HG02759 (cell line): ENCODE data around the gene PPP1R15A.
"Not testable (repeated sequence)": the region's sequence is repeated elsewhere in the genome, so short reads cannot be mapped to it uniquely, and the experiment has no call there.

Source experiments
- ATAC-seq: cut with Tn5 transposase; IDR thresholded peaks from one replicate; pipeline ENCODE4 v1.9.1; 2021; ENCODE audit warnings: mild to moderate bottlenecking, moderate library complexity; ENCODE audit not compliant: unreplicated experiment

Gene PPP1R15A

GRCh38 chr19:48879025-48879637 is 6.9 kb downstream of the PPP1R15A start:
- ATAC-seq, result no peak

DNA sequence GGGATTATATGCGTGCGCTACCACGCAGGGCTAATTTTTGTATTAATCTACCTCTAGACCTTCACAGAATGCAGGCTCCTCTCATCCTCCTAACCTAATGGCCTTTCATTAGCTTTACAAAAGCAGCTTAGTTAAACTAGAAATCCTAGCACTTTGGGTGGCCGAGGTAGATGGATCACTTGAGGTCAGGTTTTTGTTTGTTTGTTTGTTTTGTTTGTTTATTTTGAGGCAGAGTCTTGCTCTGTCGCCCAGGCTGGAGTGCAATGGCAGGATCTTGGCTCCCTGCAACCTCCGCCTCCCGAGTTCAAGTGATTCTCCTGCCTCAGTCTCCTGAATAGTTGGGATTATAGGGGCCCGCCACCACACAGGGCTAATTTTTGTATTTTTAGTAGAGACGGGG is 7.5 kb downstream of the PPP1R15A start:
- ATAC-seq, result not testable (repeated sequence)

- ATAC-seq, result no peak
Measured at GRCh38 chr19:48881741-48882657, 9.8 kb downstream of the PPP1R15A start.

- ATAC-seq, result no peak
Measured at GRCh38 chr19:48883726-48884125, 11.5 kb downstream of the PPP1R15A start.

GRCh38 chr19:48887861-48888612 is 15.8 kb downstream of the PPP1R15A start:
- no peak for ATAC-seq

- not testable (repeated sequence) for ATAC-seq
Measured at GRCh38 chr19:48889496-48889895, 17.3 kb downstream of the PPP1R15A start.

GRCh38 chr19:48890551-48890950 is 18.3 kb downstream of the PPP1R15A start:
- no peak for ATAC-seq

DNA sequence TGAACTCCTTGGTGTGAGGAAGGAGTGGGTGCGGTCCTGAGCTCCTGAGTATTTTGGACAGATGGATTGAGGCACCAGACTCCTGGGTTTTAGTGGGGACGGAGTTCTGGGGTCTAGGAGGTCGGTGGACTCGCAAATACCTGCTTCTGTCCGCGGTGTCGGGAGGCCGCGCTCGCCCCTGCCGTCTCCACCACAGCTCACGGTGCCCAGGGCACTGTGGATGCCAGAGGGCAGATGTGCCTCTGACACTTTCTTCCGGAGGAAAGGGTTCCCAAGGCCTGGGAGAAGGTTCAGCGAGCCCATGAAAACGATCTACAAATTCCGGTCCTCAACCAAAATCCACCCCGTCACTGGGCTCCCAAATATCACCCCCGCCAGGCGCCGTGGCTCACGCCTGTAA is 23.0 kb downstream of the PPP1R15A start:
- ATAC-seq, result no peak

DNA sequence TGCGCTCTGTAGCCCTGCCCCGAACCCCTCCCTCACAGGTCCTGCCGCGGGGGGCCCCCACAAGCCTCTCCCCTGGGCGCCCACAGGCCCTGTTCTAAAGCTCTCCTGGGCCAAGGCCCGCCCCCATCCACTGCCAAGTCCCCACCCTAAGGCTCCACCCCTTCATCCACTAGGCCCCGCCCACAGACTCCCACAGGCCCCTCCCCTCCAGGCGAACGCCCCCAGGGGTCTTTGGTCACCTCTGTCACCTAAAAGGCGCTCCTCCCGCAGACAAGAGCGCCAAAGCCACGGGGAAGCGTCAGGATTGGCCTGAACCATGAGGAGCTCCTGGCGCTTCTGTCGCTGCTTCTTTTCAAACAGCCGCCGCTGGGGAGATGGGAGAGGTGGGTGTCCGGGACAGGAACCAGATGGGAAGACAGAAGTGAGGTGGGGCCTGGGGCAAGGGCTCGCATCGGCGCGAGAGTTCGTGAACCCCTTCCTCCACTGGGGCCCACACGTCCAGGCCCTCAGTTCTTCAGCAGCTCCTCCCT is 24.0 kb downstream of the PPP1R15A start:
- no peak for ATAC-seq

DNA sequence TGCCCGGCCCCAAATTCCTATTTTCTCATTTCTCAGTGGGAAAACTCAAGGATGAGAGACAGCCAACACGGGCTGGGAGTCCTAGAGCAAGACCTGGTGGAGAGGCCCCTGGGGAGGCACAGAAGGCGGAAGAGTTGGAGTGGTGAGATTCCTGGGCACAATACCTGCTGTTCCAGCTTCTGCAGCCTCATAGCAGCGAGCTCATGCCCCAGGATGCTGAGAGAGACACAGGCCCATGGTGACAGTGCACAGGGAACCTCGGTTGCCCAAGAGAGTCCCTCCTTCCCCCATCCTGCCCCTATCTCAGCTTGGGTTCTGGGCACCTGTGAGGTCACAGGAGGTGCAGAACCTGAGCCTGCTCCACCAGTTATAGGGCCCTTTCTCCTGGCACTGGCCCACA is 25.0 kb downstream of the PPP1R15A start:
- ATAC-seq, result no peak

DNA sequence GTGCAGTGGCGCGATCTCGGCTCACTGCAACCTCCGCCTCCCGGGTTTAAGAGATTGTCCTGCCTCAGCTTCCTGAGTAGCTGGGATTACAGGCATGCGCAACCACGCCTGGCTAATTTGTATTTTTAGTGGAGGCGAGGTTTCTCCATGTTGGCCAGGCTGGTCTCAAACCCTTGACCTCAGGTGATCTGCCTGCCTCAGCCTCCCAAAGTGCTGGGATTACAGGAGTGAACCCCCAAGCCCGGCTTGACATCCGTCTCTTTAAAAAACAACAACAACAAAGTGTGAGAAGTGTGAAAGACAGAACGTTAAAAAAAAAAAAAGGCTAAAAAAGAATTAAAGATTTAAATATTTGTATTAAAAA is 27.1 kb downstream of the PPP1R15A start:
- ATAC-seq, result not testable (repeated sequence)

GRCh38 chr19:48899781-48900476 is 27.7 kb downstream of the PPP1R15A start, which contains the start of gene NUCB1:
NUCB1 (plus strand) TSS chr19:48900312; CDS start chr19:48900797, 485 bp downstream.
- ATAC-seq, result peak; percentile 84

- ATAC-seq, result no peak
Measured at GRCh38 chr19:48900477-48901406, 28.5 kb downstream of the PPP1R15A start.

DNA sequence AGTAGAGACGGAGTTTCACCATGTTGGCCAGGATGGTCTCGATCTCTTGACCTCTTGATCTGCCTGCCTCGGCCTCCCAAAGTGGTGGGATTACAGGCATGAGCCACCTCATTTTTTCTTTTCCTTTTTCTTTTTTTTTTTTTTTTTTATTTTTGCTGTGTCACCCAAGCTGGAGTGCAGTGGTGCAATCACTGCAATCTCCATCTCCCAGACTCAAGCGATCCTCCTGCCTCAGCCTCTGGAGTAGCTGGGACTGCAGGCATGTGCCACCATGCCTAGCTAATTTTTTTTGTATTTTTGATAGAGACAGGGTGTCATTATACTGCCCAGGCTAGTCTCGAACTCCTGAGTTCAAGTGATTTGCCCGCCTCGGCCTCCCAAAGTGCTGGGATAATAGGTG is 30.1 kb downstream of the PPP1R15A start:
- not testable (repeated sequence) for ATAC-seq

GRCh38 chr19:48903788-48904187 is 31.6 kb downstream of the PPP1R15A start:
- not testable (repeated sequence) for ATAC-seq

GRCh38 chr19:48905664-48906063 is 33.4 kb downstream of the PPP1R15A start:
- ATAC-seq, result no peak

DNA sequence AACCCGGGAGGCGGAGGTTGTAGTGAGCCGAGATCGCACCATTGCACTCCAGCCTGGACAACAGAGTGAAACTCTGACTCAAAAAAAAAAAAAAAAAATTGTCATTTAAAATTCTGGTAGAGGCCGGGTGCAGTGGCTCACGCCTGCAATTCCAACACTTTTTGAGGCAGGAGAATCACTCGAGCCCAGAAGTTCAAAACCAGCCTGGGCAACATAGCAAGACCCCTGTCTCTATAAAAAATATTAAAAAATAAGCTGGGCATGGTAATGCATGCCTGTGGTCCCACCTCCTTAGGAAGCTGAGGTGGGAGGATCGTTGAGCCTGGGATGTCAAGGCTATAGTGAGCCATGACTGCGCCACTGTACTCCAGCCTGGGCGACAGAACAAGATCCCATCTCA is 34.1 kb downstream of the PPP1R15A start:
- ATAC-seq, result no peak

DNA sequence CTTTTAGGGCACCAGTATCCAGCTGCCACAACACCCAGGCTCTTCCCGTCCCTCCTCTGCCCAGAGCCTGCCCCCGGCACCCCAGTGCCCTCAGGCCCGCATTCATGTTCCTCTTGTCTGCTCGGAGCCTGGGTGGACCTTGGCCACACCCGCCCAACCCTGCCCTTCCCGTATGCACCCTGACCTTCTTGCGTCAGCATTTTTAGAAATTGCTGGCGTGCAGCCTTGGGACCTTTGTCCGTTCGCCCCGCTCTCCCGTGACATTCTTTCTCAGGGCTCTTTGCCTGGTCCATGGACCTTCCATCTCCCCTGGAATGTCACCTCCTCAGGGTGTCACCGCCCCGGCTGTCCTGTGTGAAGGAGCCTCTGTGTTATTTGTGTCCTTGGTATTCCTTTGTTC is 35.5 kb downstream of the PPP1R15A start:
- ATAC-seq, result no peak

- not testable (repeated sequence) for ATAC-seq
Measured at GRCh38 chr19:48909424-48910077, 37.3 kb downstream of the PPP1R15A start.
